ENCODE data around the gene PLA2G2F.

Gene PLA2G2F, protein sequence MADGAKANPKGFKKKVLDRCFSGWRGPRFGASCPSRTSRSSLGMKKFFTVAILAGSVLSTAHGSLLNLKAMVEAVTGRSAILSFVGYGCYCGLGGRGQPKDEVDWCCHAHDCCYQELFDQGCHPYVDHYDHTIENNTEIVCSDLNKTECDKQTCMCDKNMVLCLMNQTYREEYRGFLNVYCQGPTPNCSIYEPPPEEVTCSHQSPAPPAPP

GRCh38 chr1:20138961-20139550 lies at the start of gene PLA2G2F:
Gene PLA2G2F (plus strand): TSS chr1:20139323. CDS start chr1:20139428, 105 bp downstream.
- no peak for DNase-seq

DNA sequence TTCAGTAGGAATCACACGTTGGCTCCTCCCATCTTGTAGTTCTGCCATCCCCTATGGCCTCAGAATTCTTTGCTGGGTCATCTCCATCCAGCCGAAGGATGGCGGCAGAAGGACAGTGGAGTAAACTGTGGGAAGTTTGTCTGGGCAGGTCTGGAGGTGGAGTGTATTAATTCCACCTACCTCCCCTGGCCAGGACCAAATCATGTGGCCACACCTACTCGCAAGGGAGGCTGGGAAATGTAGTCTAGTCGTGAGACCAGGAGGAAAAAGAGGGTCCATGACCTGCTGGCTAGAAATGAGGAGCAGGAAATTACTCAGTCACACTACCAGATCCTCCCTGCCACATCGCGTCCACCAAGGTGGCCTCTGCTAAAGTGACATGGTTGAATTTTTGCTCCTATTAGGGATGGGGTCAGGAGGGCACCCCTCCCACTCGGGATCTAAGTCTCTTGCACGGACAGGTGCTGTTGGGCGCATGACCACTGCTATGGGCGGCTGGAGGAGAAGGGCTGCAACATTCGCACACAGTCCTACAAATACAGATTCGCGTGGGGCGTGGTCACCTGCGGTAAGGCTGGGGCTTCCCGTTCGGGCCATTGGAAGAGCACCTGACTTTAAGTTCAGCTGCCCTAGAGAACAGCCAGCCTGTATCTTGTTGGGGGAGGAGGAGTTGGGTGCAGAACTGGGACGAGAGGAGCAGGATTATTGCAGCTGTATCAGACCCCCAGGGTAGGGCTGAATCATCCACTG lies 49.6 kb upstream of the PLA2G2F start:
- no peak for DNase-seq

DNA sequence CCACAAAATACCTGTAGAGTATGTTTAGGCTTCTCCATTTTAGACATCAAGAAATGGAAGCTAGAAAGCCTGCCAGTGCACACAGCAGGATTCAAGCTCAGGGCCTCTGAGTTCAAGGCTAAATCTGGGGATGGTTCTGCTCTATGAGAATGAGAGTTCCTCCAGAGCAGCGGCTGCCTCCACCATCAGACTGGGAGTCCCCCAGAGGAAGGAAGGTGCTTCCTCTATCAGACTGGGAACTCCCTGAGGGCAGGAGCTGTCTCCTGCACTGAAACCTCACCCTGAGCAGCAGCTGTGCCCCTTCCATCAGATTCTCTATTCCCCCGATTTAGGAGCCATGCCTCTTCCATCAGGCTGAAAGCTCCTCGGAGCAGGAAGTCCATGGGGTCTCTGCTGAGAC lies 49.0 kb upstream of the PLA2G2F start:
- DNase-seq: no peak

DNA sequence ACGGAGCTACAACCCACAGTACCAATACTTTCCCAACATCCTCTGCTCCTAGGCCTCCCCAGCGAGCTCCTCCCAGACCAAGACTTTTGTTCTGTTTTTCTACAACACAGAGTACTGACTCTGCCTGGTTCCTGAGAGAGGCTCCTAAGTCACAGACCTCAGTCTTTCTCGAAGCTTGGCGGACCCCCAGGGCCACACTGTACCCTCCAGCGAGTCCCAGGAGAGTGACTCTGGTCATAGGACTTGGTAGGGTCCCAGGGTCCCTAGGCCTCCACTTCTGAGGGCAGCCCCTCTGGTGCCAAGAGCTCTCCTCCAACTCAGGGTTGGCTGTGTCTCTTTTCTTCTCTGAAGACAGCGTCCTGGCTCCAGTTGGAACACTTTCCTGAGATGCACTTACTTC lies 48.5 kb upstream of the PLA2G2F start:
- no peak for DNase-seq

- DNase-seq: no peak
Measured at GRCh38 chr1:20093303-20093702, 45.8 kb upstream of the PLA2G2F start.

DNA sequence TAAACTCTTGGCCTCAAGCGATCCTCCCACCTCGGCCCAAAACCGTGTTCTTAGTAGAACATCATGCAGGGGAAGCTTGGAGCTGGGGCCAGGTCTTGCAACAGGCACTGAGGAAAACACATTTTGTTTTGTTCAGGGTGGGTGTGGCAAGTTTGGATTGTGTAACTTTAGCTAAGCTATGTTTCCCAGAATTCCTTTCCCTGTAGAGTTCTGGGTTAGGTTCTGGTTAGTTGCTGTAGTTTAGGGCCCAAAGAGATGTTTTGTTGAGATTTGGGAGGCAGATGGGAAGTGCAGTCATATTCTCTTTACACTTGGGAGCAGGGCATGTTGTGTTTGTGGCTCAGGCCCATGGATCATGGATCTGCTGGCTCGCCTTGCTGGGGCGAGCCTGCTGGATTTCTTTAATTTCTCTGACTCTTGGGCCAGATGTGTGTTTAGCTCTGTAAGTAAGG lies 45.2 kb upstream of the PLA2G2F start:
- DNase-seq: no peak

GRCh38 chr1:20095564-20096434 lies 43.3 kb upstream of the PLA2G2F start:
- peak; percentile 5 for DNase-seq

- no peak for DNase-seq
Measured at GRCh38 chr1:20096840-20097447, 42.2 kb upstream of the PLA2G2F start.

DNA sequence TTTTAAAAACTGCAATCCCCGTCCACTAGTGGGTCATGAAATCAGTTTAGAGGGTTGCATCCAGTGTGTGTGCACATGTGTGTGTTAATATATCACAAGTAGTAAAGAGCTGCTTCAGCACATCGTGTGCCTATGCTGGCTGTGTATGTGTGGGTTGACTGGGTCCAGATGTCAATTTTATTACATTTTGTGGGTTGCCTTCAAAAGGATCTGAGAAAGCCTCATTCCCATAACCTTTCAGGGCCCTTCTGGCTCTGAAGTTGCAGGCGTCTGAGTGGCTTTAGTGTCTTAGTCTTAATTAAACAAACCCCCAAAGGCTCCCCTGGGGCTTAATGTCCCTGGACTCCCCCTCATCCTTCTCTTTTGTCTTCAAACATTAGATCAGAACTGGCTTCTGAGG lies 39.6 kb upstream of the PLA2G2F start:
- no peak for DNase-seq

GRCh38 chr1:20100632-20101355 lies 38.3 kb upstream of the PLA2G2F start:
- peak; percentile 65 for DNase-seq

- DNase-seq: peak; percentile 13
Measured at GRCh38 chr1:20102875-20103274, 36.2 kb upstream of the PLA2G2F start.

DNA sequence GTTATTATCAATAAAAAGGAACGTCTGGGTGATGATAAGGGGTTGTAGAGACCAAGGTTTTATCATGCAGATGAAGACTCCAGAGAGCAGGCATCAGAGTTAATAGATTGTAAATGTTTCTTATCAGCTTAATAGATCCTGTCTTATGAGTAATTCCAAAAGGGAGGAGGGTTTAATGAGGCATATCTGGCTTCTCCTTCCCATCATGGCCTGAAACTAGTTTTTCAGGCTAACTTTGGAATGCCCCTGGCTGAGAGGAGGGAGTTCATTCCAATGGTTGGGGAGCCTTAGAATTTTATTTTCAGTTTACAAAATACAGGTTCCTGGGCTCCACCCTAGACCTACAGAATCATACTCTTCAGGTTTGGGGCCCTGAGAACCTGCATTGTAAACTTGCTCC lies 33.3 kb upstream of the PLA2G2F start:
- no peak for DNase-seq

DNA sequence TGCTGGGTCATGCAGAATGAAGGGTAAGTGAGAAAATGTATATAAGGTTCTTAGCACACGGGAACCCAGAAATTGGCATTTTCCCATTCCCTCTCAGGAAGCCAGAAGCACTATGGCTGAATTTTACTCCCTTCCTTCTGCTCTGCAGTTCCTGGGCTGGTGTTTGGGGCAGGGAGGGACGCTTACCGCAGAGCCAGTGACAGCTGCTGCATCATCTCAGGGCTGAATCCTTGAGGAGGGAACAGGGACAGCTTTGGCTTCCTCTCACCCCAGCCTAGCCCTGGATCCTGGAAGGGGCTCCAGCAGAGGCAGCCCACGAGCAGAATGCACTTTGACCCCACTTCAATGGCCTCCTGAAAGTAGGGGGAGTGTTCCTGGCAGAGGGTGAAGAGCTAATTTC lies 31.8 kb upstream of the PLA2G2F start:
- DNase-seq: no peak

DNA sequence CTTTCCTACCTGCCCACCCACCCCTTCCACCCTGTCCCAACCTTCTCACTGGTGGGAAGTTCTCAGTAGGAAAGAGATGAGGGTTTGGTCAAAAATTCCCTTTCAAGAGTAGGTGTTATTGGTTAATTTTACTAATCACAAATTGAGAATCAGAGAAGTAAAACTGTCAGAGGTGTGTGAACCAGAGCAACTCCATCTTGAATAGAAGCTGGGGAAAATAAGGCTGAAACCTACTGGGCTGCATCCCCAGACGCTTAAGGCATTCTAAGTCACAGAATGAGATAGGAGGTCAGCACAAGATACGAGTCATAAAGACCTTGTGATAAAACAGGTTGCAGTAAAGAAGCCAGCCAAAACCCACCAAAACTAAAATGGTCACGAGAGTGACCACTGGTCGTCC lies 31.3 kb upstream of the PLA2G2F start:
- no peak for DNase-seq

DNA sequence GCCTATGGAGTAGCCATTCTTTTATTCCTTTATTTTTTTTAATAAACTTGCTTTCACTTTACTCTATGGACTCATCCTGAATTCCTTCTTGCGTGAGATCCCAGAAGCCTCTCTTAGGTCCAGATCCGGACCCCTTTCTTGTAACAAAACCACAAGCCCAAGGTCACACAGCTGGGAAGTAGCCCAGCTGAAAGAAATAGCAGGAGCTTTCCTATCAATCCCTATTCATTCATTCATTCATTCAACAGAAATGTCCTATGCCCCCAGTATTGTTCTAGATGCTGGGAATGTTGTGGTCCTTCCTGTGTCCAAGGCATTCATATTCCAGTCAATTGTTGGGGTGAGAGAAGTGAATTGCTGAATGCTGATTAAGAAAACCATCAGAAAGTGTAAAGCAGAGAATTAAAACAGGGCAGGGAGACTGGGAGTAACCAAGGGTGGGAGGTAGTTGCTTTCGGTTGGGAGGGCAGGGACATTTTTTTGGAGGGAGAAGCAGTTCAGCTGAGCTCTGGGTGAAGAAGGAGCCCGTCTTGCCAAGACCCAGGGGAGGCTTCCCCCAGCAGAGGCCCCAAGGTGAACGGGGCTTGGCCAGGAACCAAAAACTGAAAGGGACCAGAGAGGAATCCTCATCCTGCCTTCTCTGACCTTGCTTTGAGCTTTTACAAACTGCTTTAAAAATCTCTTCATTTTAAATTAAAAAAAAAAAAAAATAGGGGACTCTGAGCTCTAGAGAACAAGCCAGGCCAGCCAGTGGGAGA lies 30.6 kb upstream of the PLA2G2F start:
- DNase-seq: no peak

DNA sequence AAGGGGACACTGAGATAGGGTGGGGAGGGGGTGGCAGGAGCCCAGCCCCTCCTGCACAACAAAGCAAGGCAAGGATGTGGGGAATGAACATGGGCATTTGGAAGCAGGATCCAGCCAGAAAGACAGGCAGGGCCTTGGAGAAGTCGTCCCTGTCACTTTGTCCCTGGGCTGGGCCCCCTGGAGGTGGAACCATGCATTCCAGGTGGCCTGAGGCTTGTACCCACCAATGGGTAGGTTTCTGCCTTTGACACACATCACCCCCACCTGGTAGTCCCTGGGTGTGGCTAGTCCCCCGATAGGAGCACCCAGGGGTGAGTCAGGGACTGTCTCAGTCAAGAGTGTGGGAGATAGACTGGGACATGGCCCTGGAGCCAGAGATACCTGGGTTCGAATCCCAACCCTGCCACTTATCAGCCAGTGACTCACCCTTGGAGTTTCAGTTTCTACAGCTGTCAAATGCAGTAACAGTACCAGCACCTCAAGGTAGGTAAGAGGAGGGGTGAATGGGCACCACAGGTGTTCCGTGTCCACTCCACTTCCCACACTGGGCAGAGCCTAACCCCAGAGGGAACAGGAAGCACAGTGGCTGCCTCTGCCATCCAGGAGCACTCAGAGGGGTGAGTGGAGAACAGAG lies 29.8 kb upstream of the PLA2G2F start:
- DNase-seq: no peak

DNA sequence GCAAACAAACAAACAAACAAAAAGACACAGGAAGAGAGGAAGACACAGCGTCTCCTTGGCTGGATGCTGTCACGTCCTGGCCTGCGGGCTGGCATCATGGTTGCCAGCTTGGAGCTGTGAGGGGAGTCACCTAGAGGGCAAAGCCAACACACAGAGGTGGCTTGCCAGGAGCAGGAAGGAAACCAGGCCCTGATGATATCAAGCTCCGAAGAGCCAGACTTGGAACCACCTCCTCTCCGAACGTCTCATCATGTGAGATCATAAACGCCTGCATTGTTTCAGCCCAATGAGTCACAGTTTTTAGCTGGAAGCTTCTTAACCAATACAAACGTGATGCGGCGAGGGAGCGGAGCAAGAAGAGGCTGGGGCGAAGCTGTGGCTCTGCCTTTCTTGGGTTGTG lies 28.4 kb upstream of the PLA2G2F start:
- no peak for DNase-seq

- no peak for DNase-seq
Measured at GRCh38 chr1:20111452-20111851, 27.7 kb upstream of the PLA2G2F start.

GRCh38 chr1:20112279-20113000 lies 26.7 kb upstream of the PLA2G2F start:
- no peak for DNase-seq

- no peak for DNase-seq
Measured at GRCh38 chr1:20114021-20114648, 25.0 kb upstream of the PLA2G2F start.

All from OCI-M1 (cell line).